ENCODE results near the gene PCGF3. TPM values are rescaled to one million over a fixed set of nuclear protein-coding genes. Genes with fewer than 3 reads are reported as not detected.
"Not testable (repeated sequence)": the region's sequence is repeated elsewhere in the genome, so short reads cannot be mapped to it uniquely, and the experiment has no call there.

PCGF3 gene
- total RNA-seq, 1 donor from 2014 or later: 43.7 TPM

DNA sequence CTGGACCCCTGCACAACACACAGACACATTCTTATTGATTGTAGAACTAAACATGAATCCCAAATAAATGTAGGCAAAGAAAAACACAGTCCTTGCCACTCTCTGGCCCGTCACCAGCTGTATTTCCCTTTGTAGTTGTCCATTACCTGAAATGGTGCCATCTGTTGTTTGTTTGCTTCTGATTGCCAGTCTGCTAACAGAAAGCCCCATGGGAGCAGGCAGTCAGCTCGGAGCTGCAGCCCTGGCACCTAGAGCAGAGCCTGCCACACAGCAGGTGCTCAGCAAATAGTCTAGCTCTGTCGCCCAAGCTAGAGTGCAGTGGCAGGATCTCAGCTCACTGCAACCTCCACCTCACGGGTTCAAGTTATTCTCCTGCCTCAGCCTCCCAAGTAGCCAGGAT, 91.4 kb downstream of the PCGF3 start:
- no peak for DNase-seq

DNA sequence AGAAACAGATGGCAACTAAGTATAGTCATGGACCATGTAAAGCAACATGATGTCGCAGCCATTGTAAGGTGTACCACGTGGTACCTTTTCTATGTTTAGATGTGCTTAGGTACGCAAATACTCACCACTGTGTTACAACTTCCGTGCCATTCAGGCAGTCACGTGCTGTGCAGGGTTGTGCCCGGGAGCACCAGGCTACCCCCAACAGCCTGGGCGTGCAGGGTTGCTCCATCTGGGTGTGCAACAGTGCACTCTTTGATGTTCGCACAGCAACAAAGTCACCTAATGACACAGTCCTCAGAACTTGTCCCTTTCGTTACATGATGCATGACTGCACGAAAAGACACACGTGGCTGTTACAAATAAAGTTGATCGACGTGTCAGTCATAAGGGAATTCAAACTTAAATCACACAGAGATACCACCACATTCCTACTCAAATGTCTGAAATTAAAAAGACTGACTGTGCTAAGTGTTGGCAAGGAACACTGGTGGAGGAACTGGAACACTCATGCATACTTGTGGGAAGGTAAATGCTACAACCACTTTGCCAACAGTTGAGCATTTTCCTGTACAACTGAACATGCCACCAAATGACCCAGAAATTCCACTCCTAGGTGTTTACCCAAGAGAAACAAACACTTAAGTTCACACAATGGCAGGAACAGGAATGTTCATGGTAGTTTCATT, 95.9 kb downstream of the PCGF3 start:
- DNase-seq: no peak

DNA sequence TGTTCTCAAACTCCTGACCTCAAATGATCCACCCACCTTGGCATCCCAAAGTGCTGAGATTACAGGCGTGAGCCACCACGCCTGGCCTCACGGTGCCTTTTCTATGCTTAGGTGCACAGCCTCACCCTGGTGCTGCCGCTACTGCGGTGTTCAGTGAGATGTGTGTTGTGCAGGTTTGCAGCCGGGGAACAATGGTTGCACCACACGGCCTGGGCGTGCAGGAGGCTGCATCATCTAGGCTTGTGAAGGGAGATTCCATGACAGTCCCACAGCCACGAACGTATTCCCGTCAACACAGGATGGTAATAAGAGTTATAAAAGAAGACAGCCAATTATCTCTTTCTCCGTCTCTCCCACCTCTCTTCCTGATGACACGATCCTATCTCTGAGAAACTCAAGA, 98.3 kb downstream of the PCGF3 start:
- no peak for DNase-seq

DNA sequence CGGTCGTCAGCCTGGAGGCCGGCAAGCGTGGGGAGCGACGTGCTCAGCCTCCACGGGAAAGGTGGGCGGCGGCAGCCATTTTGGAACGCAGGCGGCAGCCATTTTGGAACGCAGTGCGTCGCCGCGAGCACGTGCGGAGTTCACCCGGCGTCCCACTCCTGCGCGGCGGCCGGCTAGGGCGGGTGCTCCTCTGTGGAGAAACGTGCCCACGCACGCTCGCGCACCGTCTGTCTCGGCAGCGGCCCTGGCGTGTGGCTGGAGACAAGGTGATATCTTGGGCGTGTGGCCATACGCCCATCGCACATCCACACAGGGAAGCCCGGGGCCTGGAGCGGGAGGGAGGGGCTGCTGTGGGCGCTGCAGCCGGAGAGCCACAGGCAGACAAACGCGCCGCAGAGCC, 99.2 kb downstream of the PCGF3 start:
- no peak for DNase-seq

DNA sequence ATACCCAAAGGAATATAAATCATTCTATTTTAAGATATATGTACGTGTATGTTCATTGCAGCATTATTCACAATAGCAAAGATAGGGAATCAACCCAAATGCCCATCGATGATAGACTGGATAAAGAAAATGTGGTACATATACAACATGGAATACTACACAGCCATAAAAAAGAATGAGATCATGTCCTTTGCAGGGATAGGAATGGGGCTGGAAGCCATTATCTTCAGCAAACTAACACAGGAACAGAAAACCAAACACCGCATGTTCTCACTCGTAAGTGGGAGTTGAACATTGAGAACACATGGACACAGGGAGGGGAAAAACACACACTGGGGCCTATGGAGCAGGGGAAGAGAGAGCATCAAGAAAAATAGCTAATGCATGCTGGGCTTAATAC, 101.3 kb downstream of the PCGF3 start:
- DNase-seq: not testable (repeated sequence)

- DNase-seq: no peak
Observed at GRCh38 chr4:807792-808191, 102.2 kb downstream of the PCGF3 start.

- DNase-seq: no peak
Observed at GRCh38 chr4:808860-809570, 103.4 kb downstream of the PCGF3 start.

GRCh38 chr4:813900-814299, 108.3 kb downstream of the PCGF3 start:
- DNase-seq: no peak

- no peak for DNase-seq
Observed at GRCh38 chr4:814312-814850, 108.7 kb downstream of the PCGF3 start.

- DNase-seq: no peak
Observed at GRCh38 chr4:815464-816146, 110.0 kb downstream of the PCGF3 start.

- DNase-seq: no peak
Observed at GRCh38 chr4:818106-818921, 112.7 kb downstream of the PCGF3 start.

- no peak for DNase-seq
Observed at GRCh38 chr4:819401-820229, 114.0 kb downstream of the PCGF3 start.

Other genes with a start within 250 kb of the PCGF3 start
- gene ZNF721, start 206.7 kb upstream of the PCGF3 start, total RNA-seq: 30.3 TPM
- 38.9 TPM for gene PIGG, start 206.6 kb upstream of the PCGF3 start, total RNA-seq
- 0.30 TPM for gene TMEM271, start 129.5 kb upstream of the PCGF3 start, total RNA-seq
- 5.5 TPM for gene PDE6B, start 80.3 kb upstream of the PCGF3 start, total RNA-seq
- gene ATP5ME, start 31.6 kb upstream of the PCGF3 start, total RNA-seq: 178 TPM
- gene MYL5, start 31.3 kb upstream of the PCGF3 start, total RNA-seq: 94.6 TPM
- gene SLC49A3, start 16.7 kb upstream of the PCGF3 start, total RNA-seq: 3.2 TPM
- 0.30 TPM for gene CPLX1, start 120.3 kb downstream of the PCGF3 start, total RNA-seq
- gene GAK, start 226.5 kb downstream of the PCGF3 start, total RNA-seq: 45.2 TPM
- gene TMEM175, start 226.6 kb downstream of the PCGF3 start, total RNA-seq: 25.4 TPM